Measurements from ENCODE around the gene CCDC32.

CCDC32 gene

DNA sequence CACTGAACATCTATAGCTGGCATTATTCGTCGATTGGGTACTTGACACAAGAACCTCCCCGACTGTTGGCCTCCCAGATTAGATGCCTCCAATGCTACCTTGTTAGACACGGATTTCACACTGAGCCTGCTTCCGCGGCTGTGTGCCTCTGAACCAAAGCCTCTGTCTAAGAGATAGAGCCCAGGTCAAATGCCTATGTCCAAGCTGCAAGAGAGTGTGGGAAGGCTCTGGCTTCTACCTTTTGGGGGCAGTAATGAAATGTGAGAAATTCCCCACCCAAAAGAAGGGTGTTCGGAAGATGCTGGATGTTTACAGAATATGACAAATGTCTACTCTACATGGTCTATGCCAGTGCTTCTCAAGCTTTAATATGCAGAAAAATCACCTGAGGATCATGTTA is 2.3 kb upstream of the CCDC32 start:
- no peak for DNase-seq (ENCODE audit: low read depth in 3 of 3, low spot score in 1 of 3)

GRCh38 chr15:40565333-40566238 is 744 bp upstream of the CCDC32 start:
- DNase-seq (ENCODE audit: low read depth in 3 of 3, low spot score in 1 of 3) = no peak

DNA sequence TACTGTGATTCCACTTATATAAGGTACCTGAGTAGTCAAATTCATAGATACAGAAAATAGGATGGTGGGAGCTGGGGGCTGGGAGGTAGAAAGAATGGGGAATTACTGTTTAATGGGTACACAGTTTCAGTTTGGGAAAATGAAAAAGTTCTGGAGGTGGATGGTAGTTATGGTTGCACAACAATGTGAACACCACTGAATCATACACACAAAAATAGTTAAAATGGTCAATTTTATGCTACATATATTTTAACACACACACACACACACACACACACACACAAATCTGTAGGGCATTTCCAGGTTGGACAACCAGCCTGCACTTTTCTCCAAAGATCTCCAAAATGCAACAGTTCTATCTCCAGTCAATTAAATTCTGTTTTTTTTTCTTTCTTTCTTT is 1.4 kb downstream of the CCDC32 start:
- DNase-seq (ENCODE audit: low read depth in 3 of 3, low spot score in 1 of 3) = no peak

DNA sequence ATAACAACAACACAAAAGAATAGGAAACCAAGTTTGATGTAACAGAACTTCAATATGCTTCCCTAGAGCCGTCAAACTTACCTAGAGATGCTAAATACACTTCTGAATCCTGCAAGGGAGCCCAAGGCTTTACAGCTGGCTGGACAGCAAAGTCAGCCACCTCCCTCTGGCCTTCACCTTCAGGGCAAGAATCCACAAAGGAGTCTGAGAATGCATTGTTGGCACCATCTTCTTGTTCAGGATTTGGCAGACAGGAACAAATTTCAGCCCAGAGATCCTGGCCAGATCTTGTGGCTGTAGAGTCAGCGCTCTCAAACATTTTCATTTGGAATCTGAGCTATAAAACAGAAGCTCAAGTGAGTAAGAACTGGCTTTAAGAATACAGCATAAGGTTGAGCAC is 2.2 kb downstream of the CCDC32 start:
- DNase-seq (ENCODE audit: low read depth in 3 of 3, low spot score in 1 of 3) = no peak

DNA sequence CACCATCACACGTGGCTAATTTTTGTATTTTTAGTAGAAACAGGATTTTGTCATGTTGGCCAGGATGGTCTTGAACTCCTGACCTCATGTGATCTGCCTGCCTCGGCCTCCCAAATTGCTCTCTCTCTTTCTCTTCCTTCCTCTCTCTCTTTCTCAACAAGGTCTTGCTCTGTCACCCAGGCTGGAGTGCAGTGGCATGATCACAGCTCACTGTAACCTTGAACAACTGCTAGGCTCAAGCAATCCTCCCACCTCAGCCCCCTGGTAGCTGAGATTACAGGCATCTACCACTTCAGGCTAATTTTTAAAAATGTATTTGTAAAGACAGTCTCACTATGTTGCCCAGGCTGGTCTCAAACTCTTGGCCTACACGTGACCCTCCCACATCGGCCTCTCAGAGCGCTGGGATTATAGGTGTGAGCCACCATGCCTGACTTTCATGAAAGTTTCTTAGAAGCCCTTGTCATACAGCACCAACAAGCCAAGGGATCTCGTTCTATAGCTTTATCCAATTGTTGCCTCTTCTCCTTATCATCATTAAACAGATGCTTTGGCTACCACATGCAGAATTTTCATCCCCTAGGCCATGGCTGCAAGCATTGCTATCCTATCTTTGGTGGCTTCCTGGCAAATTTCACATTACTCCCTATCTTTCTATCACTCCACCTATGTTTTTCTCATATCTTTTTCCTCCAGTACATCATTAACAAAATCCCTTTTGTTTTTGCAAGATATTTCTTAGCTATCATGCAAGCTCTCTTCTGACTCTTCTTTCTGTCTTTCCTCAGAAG is 5.7 kb downstream of the CCDC32 start:
- DNase-seq (ENCODE audit: low read depth in 3 of 3, low spot score in 1 of 3) = no peak

- no peak for DNase-seq (ENCODE audit: low read depth in 3 of 3, low spot score in 1 of 3)
Measured at GRCh38 chr15:40555876-40556275, 9.0 kb downstream of the CCDC32 start.

- no peak for DNase-seq (ENCODE audit: low read depth in 3 of 3, low spot score in 1 of 3)
Measured at GRCh38 chr15:40554161-40554525, 10.7 kb downstream of the CCDC32 start.

- no peak for DNase-seq (ENCODE audit: low read depth in 3 of 3, low spot score in 1 of 3)
Measured at GRCh38 chr15:40550341-40551037, 14.4 kb downstream of the CCDC32 start.

GRCh38 chr15:40549894-40550293 is 14.9 kb downstream of the CCDC32 start:
- DNase-seq (ENCODE audit: low read depth in 3 of 3, low spot score in 1 of 3) = no peak

GRCh38 chr15:40548610-40549009 is 16.2 kb downstream of the CCDC32 start:
- no peak for DNase-seq (ENCODE audit: low read depth in 3 of 3, low spot score in 1 of 3)

DNA sequence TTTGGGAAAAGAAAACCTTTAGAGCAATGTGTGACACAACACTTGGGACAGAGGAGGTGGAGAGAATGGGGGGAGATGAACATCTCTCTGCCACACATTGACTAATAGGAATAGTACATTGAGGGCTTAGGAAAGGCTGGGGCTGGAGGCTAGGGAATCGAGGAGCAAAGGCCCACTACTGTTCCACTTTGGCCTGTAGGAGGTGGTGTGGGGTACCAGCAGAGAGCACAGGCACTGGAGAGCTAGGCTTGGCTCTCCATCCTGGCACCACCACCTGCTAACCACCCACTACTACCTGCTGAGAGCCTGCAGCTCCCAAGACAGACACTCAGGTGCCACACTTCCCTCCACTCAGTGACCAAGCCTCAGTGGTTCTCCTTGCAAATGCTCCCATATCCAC is 19.4 kb downstream of the CCDC32 start:
- DNase-seq (ENCODE audit: low read depth in 3 of 3, low spot score in 1 of 3) = no peak

DNA sequence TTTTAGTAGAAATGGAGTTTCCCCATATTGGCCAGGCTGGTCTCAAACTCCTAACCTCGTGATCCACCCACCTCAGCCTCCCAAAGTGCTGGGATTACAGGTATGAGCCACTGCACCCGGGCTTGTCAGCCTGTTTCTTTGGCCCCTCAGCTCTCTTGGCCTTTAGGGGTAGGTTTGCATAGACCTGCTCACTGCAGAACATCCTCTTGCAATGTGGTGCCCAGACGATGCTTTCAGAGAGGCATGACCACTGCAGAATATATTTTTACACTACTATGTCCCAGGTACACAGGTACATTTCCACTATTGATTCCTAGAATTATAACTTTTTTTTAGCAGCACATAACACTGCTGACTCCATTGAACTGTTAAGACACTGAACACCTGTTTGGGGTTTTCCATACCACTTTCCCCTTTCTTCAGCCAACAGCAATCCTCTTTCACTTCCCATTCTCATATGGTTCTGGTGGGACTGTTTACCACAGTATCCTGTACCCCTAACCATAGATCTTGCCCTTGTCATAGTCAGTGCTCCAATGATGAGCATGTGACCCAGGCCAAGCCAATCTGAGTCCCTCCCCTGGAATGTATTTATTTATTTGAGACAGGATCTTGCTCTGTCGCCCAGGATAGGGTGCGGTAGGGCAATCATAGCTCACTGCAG is 21.1 kb downstream of the CCDC32 start:
- DNase-seq (ENCODE audit: low read depth in 3 of 3, low spot score in 1 of 3) = no peak

- no peak for DNase-seq (ENCODE audit: low read depth in 3 of 3, low spot score in 1 of 3)
Measured at GRCh38 chr15:40543082-40543481, 21.8 kb downstream of the CCDC32 start.

DNA sequence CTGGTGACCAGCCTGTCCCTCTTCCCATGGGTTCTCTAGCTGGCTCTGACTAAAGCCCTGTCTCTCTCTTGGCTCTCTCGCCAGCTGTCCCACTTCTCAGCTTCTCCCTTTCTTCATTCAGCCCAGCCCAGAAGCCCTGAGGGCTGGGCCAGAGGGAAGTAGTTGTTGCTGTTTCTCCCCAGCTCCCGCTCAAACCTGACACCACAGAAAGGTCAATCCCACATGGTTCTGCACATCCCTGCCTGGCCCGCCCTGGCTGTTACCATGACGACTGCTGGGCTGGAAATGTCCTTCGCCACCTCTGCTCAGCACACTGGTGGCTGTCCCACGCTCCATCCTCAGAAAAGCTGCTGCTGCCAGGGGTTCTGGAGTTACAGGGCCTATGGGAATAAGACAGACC is 25.9 kb downstream of the CCDC32 start:
- no peak for DNase-seq (ENCODE audit: low read depth in 3 of 3, low spot score in 1 of 3)

DNA sequence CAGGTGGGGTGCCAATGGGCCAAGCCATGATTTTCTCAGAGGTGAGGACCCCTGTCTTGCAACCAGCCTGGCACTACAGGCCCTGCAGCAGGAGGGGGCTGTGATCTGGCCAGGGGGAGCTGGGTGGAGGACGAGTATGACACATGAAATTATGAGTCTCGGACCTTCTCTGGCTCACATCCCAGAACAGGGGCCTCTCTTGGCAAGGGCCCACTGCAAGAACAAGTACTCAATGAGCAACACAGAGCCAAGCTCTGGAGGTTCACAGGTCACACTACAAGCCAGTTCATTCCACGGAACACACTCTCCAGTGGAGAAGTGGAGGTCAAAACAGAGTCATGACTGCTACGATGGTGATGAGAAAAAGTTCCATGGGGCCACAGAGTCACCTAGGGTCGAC is 28.3 kb downstream of the CCDC32 start:
- DNase-seq (ENCODE audit: low read depth in 3 of 3, low spot score in 1 of 3) = no peak

- DNase-seq (ENCODE audit: low read depth in 3 of 3, low spot score in 1 of 3) = no peak
Measured at GRCh38 chr15:40534371-40534770, 30.5 kb downstream of the CCDC32 start.

DNA sequence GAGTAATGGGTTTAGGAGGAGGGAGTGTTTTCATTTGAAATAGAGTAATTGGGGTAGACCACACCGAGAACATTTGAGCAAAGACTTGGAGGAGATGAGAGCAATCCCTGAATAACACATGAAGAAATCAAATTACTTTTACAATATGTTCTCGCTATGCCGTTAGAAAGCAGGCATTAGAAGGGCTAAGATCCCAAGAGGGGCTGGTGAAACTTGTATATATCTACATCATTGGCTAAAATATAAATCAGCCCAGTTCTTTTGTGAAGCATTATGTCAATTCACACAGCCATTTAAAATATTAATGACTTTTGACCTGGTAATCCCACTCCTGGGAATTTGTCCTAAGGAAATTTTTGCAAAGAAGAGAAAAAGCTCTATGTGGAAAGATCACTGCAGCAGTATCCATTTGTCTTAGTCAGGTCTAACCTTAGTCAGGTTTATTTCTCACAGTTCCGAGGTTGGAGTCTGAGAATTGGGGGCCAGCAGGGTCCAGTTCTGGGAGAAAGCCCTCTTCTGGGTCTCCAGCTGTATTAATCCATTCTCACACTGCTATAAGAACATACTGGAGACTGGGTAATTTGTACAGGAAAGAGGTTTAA is 31.0 kb downstream of the CCDC32 start:
- no peak for DNase-seq (ENCODE audit: low read depth in 3 of 3, low spot score in 1 of 3)

GRCh38 chr15:40528801-40529200 is 36.0 kb downstream of the CCDC32 start:
- DNase-seq (ENCODE audit: low read depth in 3 of 3, low spot score in 1 of 3) = no peak

GRCh38 chr15:40525855-40526254 is 39.0 kb downstream of the CCDC32 start:
- no peak for DNase-seq (ENCODE audit: low read depth in 3 of 3, low spot score in 1 of 3)

DNA sequence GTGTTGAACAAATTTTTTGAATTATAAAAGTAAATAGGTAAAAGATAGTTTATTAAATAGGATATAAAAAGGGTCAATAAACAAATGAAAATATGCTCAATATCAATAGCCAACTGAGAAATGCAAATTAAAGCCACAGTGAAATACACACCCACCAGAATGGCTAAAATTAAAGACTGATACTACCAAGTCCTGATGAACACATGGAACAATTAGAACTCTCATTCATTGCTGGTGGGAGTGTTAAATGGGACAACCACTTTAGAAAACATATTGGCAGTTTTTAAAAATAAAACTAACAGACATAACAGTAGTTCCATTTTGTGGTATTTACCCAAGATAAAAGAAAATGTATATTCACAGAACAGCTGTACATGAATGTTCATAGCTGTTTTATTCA is 41.2 kb downstream of the CCDC32 start:
- no peak for DNase-seq (ENCODE audit: low read depth in 3 of 3, low spot score in 1 of 3)

GRCh38 chr15:40516322-40516721 is 48.5 kb downstream of the CCDC32 start:
- DNase-seq (ENCODE audit: low read depth in 3 of 3, low spot score in 1 of 3) = no peak
